IPS-11a (cell line): Measurements from ENCODE around the gene GDF9.

Experiments used
- H3K4me3 ChIP-seq: one replicate; pipeline ENCODE4 v1.5.1; 2013; ENCODE audit warnings: low read depth, low read length, control low read depth

The GDF9 gene

GRCh38 chr5:132866342-132867045, at the start of gene GDF9, which contains the start of gene UQCRQ:
Gene GDF9, minus strand, starts transcription at chr5:132866469. Its CDS starts 1,936 bp downstream, at chr5:132864533.
Gene UQCRQ, plus strand, starts transcription at chr5:132866642. Its CDS starts 240 bp downstream, at chr5:132866882.
- H3K4me3 ChIP-seq, result peak within 1 kb of the TSS; percentile 95

- H3K4me3 ChIP-seq, result no peak overlapping the region
Observed at GRCh38 chr5:132915681-132916080, 49.4 kb upstream of the GDF9 start.

- H3K4me3 ChIP-seq, result no peak overlapping the region
Observed at GRCh38 chr5:132909702-132910101, 43.4 kb upstream of the GDF9 start.

GRCh38 chr5:132907161-132907560, 40.9 kb upstream of the GDF9 start:
- no peak overlapping the region for H3K4me3 ChIP-seq

DNA sequence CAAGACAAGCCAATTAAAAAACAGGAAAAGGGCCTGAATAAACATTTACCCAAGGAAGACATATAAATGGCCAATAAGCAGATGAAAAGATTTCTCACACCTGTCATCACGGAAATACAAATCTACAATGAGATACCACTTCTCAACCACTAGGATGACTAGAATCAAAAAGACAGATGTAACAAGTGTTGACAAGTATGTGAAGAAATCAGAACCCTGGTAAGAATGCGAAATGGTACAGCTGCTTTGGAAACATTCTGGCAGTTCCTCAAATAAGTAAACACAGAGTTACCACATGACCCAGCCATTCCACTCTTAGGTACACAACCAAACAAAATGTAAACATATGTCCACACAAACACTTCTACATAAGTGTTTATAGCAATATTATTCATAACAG, 39.7 kb upstream of the GDF9 start:
- H3K4me3 ChIP-seq, result no peak overlapping the region

GRCh38 chr5:132901730-132902129, 35.5 kb upstream of the GDF9 start:
- no peak overlapping the region for H3K4me3 ChIP-seq

DNA sequence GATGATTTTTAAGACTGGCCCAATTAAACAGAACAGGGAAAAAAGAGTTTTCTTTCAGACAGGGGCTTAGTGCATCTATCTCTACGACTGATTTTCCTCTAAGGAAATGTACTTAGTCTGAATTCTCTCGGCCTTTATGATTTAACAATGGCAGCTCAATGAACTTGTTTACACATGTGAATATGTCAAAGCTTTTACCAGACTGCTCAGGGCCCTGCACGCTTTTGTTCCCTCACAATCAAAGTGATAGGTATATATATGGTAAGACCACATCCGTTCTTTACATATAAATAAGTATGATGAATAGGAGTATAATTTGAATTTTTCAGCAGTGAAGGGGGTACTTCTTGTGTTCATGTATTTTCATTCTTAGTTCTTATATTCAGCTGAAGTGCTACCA, 34.8 kb upstream of the GDF9 start:
- H3K4me3 ChIP-seq, result no peak overlapping the region

DNA sequence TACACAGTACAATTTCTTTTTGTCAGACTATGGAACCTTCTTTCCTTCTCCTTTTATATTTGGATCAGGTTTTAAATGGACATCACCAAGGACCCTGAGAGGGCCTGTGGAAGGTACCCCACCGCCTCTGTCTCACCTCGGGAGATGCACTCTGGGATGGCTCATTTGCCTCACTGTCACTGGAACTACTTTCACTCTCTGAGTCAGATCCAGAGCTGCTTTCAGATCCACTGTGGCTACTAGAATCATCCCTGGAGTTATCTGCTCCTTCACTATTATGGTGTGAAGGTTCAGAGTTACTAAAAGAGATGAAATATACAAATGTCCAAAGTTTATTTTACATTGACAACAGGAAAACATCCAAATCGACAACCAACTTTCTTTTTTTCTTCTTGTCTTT, 31.8 kb upstream of the GDF9 start:
- H3K4me3 ChIP-seq, result no peak overlapping the region

- no peak overlapping the region for H3K4me3 ChIP-seq
Observed at GRCh38 chr5:132896685-132897084, 30.4 kb upstream of the GDF9 start.

GRCh38 chr5:132895719-132896305, 29.5 kb upstream of the GDF9 start:
- H3K4me3 ChIP-seq, result no peak overlapping the region

GRCh38 chr5:132890817-132891216, 24.5 kb upstream of the GDF9 start:
- no peak overlapping the region for H3K4me3 ChIP-seq

DNA sequence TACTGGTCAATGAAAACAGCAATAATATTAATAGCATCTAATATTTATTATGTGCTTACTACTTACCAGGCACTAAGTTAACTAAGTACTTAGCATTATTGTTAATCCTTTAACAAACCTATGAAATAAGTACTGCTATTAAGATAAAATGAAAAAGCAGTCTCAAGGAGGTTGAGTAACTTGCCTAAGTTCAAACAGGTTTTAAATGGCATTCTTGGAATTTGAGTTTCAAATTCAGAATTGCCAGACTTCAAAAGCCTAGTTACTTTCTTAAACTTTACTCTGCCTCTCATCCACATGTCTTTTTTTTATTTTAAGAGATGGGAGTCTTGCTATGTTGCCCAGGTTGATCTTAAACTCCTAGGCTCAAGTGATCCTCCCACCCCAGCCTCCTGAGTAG, 23.2 kb upstream of the GDF9 start:
- H3K4me3 ChIP-seq, result no peak overlapping the region

GRCh38 chr5:132887283-132887682, 21.0 kb upstream of the GDF9 start:
- H3K4me3 ChIP-seq, result no peak overlapping the region

DNA sequence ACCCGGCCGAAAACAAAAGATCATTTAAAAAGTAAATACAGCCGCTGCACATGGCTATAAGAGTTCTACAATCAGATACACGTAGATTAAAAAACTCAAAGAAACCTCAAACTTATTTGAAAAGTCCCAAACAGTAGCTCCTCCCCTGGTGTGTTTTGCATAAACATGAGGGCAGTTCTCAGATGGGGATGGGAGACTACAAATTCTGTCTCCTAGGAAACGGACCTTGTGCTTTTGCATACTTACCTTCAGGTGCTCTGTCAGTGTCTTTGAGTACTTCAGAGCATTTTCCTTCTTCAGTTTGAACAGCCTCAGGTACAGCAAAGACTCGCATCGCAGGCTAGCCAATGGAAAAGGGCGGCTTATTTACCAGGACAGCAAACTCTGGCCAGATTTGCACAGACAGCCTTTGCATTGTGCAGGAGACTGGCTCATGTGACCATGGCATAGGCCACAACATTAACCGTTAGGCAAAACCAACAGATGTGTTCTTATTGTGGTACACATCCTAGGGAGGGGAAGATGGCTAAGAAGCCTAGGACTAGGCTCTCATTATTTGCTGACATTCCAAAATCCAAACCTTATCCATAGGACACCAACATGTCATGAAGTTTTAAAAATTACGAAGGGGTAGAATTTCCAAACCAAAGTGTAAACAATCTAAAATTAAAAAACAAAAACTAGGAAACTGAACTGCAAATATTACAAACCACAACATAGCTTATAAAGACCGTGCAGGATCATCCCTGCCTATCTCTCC, 20.0 kb upstream of the GDF9 start:
- H3K4me3 ChIP-seq, result no peak overlapping the region

DNA sequence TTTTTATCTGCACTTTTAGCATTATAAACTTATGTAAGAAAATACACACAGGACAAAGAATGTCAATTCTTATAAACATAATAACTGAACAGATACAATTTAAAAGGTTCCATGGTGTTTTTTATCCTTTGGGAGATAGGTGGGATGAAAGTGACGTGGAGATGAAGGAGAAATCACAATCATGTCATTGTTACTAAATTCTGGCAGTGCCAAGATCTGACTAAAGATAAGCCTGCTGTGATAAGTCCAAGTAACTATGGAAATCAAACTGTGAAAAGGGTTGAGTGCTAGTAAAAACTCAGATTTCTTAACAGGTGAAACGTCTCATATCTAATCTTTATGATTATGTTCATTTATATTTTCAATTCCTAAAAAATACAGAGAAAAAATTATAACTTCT, 18.3 kb upstream of the GDF9 start:
- no peak overlapping the region for H3K4me3 ChIP-seq

DNA sequence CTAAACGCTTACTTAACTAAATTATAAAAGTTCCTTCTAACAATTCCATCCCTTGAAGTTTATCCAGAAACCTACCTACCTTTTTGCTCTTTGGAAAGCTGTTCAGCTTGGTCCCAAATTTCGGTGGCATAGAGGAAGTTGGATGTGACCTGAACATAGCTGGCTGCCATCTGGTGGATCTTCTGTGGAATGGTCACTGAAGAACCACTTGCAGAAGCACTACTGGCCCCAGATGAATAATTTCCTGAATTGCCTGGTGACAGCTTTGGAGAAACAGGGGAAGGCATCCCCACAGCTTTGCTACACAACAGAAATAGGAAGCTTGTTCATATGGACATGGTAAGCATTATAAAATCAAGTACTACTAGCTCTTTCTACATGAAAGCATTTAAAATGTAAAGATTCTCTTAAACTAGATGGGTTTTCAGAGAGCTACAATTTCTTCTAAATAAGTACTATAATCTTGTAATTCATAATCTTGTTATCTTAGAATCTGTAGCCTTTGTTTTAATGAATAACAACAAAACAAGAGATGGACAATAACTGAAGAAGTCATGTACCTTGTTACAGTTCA, 17.1 kb upstream of the GDF9 start:
- no peak overlapping the region for H3K4me3 ChIP-seq

DNA sequence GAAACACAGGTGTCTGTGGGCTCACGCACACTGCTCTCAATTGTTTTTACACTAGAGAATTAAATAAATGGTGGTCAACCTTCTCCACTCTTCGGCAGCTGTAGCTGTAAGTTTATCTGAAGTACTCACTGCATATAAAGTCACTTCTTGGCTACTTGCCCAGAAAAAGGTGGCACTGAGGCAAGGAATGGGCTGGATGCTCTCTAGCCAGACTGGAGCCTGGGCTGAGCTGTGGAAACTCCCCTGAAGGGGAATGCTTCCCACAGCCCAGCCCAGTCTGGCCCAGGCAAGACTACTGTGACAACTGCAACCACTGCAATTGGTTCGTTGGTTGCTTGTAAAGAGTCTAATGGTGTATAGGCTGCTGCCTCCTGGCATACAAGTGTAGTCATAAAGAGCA, 11.7 kb upstream of the GDF9 start:
- no peak overlapping the region for H3K4me3 ChIP-seq

DNA sequence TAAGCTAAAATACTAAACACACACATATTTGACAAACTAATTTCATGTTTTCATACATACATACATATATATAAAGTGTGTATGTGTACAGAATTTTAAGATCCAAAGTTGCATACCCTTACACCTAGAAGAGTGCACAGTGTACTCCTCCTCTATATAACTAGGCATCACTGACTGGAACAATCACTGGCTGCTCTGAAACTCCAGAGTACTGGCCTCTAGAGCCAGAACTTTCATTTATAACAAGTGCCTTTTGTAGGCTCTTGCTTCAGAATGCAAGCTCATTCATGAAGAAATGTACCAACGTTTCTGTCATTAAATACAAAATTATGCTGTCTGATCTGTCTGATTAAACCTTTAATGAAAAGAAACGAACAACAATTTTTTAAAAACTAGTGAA, 11.2 kb upstream of the GDF9 start:
- no peak overlapping the region for H3K4me3 ChIP-seq

GRCh38 chr5:132876020-132876759, 9.9 kb upstream of the GDF9 start:
- H3K4me3 ChIP-seq, result no peak overlapping the region

- H3K4me3 ChIP-seq, result no peak overlapping the region
Observed at GRCh38 chr5:132873930-132874271, 7.6 kb upstream of the GDF9 start.
